ENCODE results near the gene GHR. TPM values are rescaled to one million over a fixed set of nuclear protein-coding genes. Genes with fewer than 3 reads are reported as not detected.

Gene GHR
- total and polyA plus RNA-seq, 8 donors = 0.87 to 34.8 (median 7.8) TPM

DNA sequence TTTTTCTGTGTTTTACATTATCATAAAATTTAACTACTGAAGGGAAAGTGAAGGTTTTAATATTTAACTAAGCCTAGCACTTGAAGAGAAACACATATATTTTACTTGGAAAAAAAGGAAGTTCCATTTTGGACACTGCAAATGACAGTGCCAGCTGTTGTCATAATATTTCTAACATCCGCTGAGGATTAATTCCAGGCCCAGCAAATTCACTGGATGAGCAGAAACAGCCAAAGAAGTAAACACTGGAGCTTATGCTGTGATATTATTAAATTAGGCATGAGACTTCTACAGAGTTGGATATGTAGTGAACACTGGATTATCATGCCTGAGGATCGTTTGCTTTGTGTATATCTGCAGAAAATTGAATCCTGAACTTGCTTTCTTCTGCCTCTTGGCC, 67.6 kb downstream of the GHR start:
- Histone ChIP-seq H3K27me3 (no peaks in the 10 kb centered on the region), H3K9me3 (no peaks in the 10 kb centered on the region), H3K36me3 (no peaks in the 10 kb centered on the region), H3K4me3 (no peak overlapping the region), H3K27ac (peak overlapping the region in 1 of 5 donors; percentile 30), H3K4me1 (peaks cover 0 to 21% (median 6%) of the 10 kb centered on the region in 4 donors)
- 43 to 66% (median 59%) methylated on average over 2 of the region's 2 CpGs for WGBS, 5 donors
- intact Hi-C loops (cut with DNase I; ENCODE audit: low total_unique reads) = no loop called here
- TF ChIP-seq POLR2AphosphoS5 (IDR thresholded peaks at IDR 0.05) = no peak
- TF ChIP-seq, protein P1, sequence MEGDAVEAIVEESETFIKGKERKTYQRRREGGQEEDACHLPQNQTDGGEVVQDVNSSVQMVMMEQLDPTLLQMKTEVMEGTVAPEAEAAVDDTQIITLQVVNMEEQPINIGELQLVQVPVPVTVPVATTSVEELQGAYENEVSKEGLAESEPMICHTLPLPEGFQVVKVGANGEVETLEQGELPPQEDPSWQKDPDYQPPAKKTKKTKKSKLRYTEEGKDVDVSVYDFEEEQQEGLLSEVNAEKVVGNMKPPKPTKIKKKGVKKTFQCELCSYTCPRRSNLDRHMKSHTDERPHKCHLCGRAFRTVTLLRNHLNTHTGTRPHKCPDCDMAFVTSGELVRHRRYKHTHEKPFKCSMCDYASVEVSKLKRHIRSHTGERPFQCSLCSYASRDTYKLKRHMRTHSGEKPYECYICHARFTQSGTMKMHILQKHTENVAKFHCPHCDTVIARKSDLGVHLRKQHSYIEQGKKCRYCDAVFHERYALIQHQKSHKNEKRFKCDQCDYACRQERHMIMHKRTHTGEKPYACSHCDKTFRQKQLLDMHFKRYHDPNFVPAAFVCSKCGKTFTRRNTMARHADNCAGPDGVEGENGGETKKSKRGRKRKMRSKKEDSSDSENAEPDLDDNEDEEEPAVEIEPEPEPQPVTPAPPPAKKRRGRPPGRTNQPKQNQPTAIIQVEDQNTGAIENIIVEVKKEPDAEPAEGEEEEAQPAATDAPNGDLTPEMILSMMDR (IDR thresholded peaks at IDR 0.05) = no peak
- peak in 1 of 2 donors; percentile 14 for DNase-seq

DNA sequence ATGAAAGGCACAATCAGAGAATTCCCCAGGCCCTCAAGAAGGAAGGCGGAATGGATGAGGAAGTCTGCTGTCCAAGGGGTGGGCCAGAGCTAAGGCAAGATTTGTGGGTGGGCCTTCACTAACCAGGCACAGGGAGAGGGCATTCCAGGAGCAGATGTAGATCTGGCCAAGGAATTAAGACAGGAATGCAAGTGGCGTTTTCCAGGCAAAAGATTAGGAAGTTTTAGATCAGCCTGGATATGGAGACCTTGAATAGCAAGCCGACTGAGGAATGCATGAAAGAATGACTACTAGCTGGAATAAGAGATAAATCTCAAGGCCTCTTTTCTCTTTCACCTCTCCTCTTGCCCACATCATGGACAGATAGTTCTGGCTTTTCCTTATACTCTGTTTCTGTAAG, 68.5 kb downstream of the GHR start:
- DNase-seq = no peak
- TF ChIP-seq POLR2AphosphoS5 (IDR thresholded peaks at IDR 0.05) (no peak), POLR2A (IDR thresholded peaks at IDR 0.05) (no peak), EP300 (IDR thresholded peaks at IDR 0.05) (no peak)
- TF ChIP-seq, protein P1 (IDR thresholded peaks at IDR 0.05) = no peak
- no peak overlapping the region for H3K27ac ChIP-seq
- H3K4me3 ChIP-seq = no peak overlapping the region
- peaks cover 0 to 30% (median 6%) of the 10 kb centered on the region in 4 donors for H3K4me1 ChIP-seq
- no peaks in the 10 kb centered on the region for H3K27me3 ChIP-seq
- intact Hi-C loops (cut with DNase I; ENCODE audit: low total_unique reads) = no loop called here
- WGBS, 5 donors = 56 to 67% (median 62%) methylated on average over 3 of the region's 3 CpGs
- no peaks in the 10 kb centered on the region for H3K9me3 ChIP-seq
- no peaks in the 10 kb centered on the region for H3K36me3 ChIP-seq

DNA sequence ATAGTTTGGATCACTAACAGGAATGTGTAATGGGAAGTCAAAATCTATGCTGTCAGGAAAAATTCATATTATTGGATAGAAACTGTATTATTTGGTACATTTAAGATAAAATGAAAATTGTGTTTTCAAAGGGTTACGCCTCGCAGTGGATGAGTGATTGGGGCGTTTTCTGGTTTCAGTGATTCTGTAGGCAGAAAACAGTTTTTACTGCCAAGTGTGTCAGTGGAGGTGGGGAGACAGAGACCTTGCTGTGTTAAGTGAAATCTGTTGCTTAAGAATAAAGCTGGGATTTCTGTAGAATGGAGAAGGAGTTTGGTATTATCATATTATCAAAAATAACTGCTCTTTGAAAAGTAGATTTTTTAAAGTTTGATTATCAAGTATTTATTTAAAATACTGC, 69.7 kb downstream of the GHR start:
- peaks cover 0 to 32% (median 6%) of the 10 kb centered on the region in 4 donors for H3K4me1 ChIP-seq

DNA sequence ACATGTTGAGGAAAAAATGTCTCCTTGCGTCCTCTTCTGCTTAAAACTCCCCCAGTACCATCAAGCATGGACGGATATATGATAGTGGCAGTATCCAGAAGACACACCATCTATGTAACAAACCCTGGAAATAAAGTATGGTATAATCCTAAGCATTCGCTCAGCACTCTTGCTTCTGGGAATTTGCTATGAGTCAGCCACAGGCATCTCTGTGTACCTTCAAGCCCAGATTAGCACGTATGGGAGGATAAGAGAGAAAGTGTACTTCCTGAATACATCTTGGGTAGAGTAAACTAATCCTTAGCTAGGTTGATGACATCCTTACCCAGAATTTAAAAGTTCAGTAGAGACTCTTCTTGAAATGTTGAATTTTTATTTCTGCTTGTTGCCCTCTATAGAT, 71.2 kb downstream of the GHR start:
- peaks cover 0 to 39% (median 6%) of the 10 kb centered on the region in 4 donors for H3K4me1 ChIP-seq
- no peaks in the 10 kb centered on the region for H3K9me3 ChIP-seq
- H3K4me3 ChIP-seq = no peak overlapping the region
- no peak for DNase-seq
- intact Hi-C loops (cut with DNase I; ENCODE audit: low total_unique reads) = no loop called here
- H3K27ac ChIP-seq = no peak overlapping the region
- WGBS, 5 donors = 73 to 78% (median 76%) methylated on average over 4 of the region's 4 CpGs
- TF ChIP-seq POLR2AphosphoS5 (IDR thresholded peaks at IDR 0.05) = no peak
- TF ChIP-seq, protein P1 (IDR thresholded peaks at IDR 0.05) = no peak
- H3K27me3 ChIP-seq = no peaks in the 10 kb centered on the region
- H3K36me3 ChIP-seq = no peaks in the 10 kb centered on the region

More for the DNA sequence above, 69.7 kb downstream of the GHR start:
- TF ChIP-seq EP300 (IDR thresholded peaks at IDR 0.05) (no peak), POLR2AphosphoS5 (IDR thresholded peaks at IDR 0.05) (no peak), POLR2A (IDR thresholded peaks at IDR 0.05) (no peak)
- TF ChIP-seq, protein P1 (IDR thresholded peaks at IDR 0.05) = no peak
- Histone ChIP-seq H3K27me3 (no peaks in the 10 kb centered on the region), H3K36me3 (no peaks in the 10 kb centered on the region), H3K4me3 (no peak overlapping the region), H3K27ac (no peak overlapping the region), H3K9me3 (no peaks in the 10 kb centered on the region)
- no peak for DNase-seq
- intact Hi-C loops (cut with DNase I; ENCODE audit: low total_unique reads) = no loop called here
- WGBS, 5 donors = 83 to 91% (median 89%) methylated on average over 3 of the region's 3 CpGs

All from stomach (tissue), 9 donors.